Smooth muscle cell (in vitro differentiated cells): ENCODE measurements around the gene KRR1. TPM values are rescaled to one million over a fixed set of nuclear protein-coding genes. Genes with fewer than 3 reads are reported as not detected.

Experiments
- DNase-seq: peaks from one replicate; lab custom pipeline; 2025; ENCODE audit not compliant: unreplicated experiment; lab: John Stamatoyannopoulos, UW
- H2AFZ ChIP-seq: fragments of 200-600 bp; sonication (generic); 2 replicates; pipeline ENCODE4 v1.6.0; 2016; ENCODE audit warnings: antibody characterized with exemption, low read depth, mild to moderate bottlenecking
- H3F3A ChIP-seq: fragments of 200-600 bp; sonication (generic); 2 replicates; pipeline ENCODE4 v1.6.0; 2017; ENCODE audit warnings: antibody characterized with exemption, low read depth
- H3K27ac ChIP-seq: fragments of 200-600 bp; sonication (generic); 2 replicates; pipeline ENCODE4 v1.5.1; 2016; ENCODE audit warnings: low read depth, mild to moderate bottlenecking
- H3K27me3 ChIP-seq: fragments of 200-600 bp; sonication (generic); 2 replicates; pipeline ENCODE4 v1.6.1; 2016; ENCODE audit warnings: low read depth, mild to moderate bottlenecking
- H3K36me3 ChIP-seq: fragments of 200-600 bp; sonication (generic); 2 replicates; pipeline ENCODE4 v1.5.1; 2016; ENCODE audit warnings: low read depth
- H3K4me1 ChIP-seq: fragments of 200-600 bp; sonication (generic); 2 replicates; pipeline ENCODE4 v1.5.1; 2016; ENCODE audit warnings: low read depth
- H3K4me2 ChIP-seq: fragments of 200-600 bp; sonication (generic); 2 replicates; pipeline ENCODE4 v1.6.0; 2016; ENCODE audit warnings: mild to moderate bottlenecking
- H3K4me3 ChIP-seq: fragments of 200-600 bp; sonication (generic); 2 replicates; pipeline ENCODE4 v1.5.1; 2016; ENCODE audit warnings: mild to moderate bottlenecking
- H3K79me2 ChIP-seq: fragments of 200-600 bp; sonication (generic); 2 replicates; pipeline ENCODE4 v1.6.0; 2016; ENCODE audit warnings: low read depth, mild to moderate bottlenecking
- H3K9ac ChIP-seq: fragments of 200-600 bp; sonication (generic); 2 replicates; pipeline ENCODE4 v1.6.0; 2016; ENCODE audit warnings: low read depth
- H3K9me3 ChIP-seq: fragments of 200-600 bp; sonication (generic); replicated peaks from 2 replicates; pipeline ENCODE4 v1.5.1; 2016; ENCODE audit warnings: low read depth
- H4K20me1 ChIP-seq: fragments of 200-600 bp; sonication (generic); 2 replicates; pipeline ENCODE4 v1.6.0; 2016; ENCODE audit warnings: low read depth
- CTCF ChIP-seq: fragments of 200-600 bp; sonication (generic); IDR thresholded peaks from 2 replicates; pipeline ENCODE4 v1.5.1; 2017; ENCODE audit warnings: borderline replicate concordance, mild to moderate bottlenecking, antibody characterized with exemption; ENCODE audit not compliant: insufficient read depth, poor library complexity, severe bottlenecking
- WGBS: methylation state at CpG from one replicate; pipeline ENCODE4 v1.1.7; 2016; ENCODE audit warnings: low lambda C conversion rate; 5-methylcytosine and 5-hydroxymethylcytosine counted together
- polyA plus RNA-seq: library from polyadenylated mRNA; unstranded; fragments of >200 nt; fragmentation: Nextera tagmentation; extraction: Ambion mirVana; gene quantifications from 2 replicates; pipeline ENCODE4 v1.2.1, GENCODE V29; 2016
- total RNA-seq: library from RNA; depleted of rRNA; stranded (reverse); fragments of >200 nt; gene quantifications from 2 replicates; pipeline ENCODE4 v1.2.3, GENCODE V29; 2014

The KRR1 gene
- total and polyA plus RNA-seq, 2 experiments from 2014 or later, result 26.2 to 48.9 TPM

GRCh38 chr12:75548879-75549278 is 37.5 kb upstream of the KRR1 start:
- no peak overlapping the region for H3K9ac ChIP-seq
- no peaks in the 10 kb centered on the region for H4K20me1 ChIP-seq
- peaks cover 3% of the 10 kb centered on the region for H3F3A ChIP-seq
- no peak for DNase-seq
- peaks cover 7% of the 10 kb centered on the region for H3K4me1 ChIP-seq
- H2AFZ ChIP-seq, result no peak overlapping the region
- TF ChIP-seq CTCF, result no peak
- H3K27me3 ChIP-seq, result no peaks in the 10 kb centered on the region
- no peak overlapping the region for H3K4me3 ChIP-seq
- WGBS, result 85% methylated on average over 1 of the region's 1 CpG
- H3K79me2 ChIP-seq, result no peaks in the 10 kb centered on the region
- H3K9me3 ChIP-seq, result no peaks in the 10 kb centered on the region
- no peaks in the 10 kb centered on the region for H3K36me3 ChIP-seq
- H3K27ac ChIP-seq, result no peak overlapping the region
- no peak overlapping the region for H3K4me2 ChIP-seq

GRCh38 chr12:75545636-75546035 is 34.2 kb upstream of the KRR1 start:
- Histone ChIP-seq H3K27ac (no peak overlapping the region), H3K9me3 (no peaks in the 10 kb centered on the region), H3K79me2 (no peaks in the 10 kb centered on the region), H3K4me1 (no peaks in the 10 kb centered on the region), H3K36me3 (no peaks in the 10 kb centered on the region), H3K27me3 (no peaks in the 10 kb centered on the region), H3K4me3 (no peak overlapping the region), H3K4me2 (no peak overlapping the region), H3F3A (no peaks in the 10 kb centered on the region), H3K9ac (no peak overlapping the region), H4K20me1 (no peaks in the 10 kb centered on the region), H2AFZ (peak overlapping the region; percentile 10)
- 97% methylated on average over 1 of the region's 1 CpG for whole genome bisulfite sequencing
- no peak for TF ChIP-seq CTCF
- no peak for DNase-seq

GRCh38 chr12:75543529-75543928 is 32.1 kb upstream of the KRR1 start:
- WGBS, result 91% methylated on average over 1 of the region's 1 CpG
- H3K79me2 ChIP-seq, result no peaks in the 10 kb centered on the region
- no peak overlapping the region for H3K27ac ChIP-seq
- no peaks in the 10 kb centered on the region for H4K20me1 ChIP-seq
- no peaks in the 10 kb centered on the region for H3K9me3 ChIP-seq
- DNase-seq, result no peak
- no peaks in the 10 kb centered on the region for H3K36me3 ChIP-seq
- no peaks in the 10 kb centered on the region for H3K27me3 ChIP-seq
- H3F3A ChIP-seq, result no peaks in the 10 kb centered on the region
- H3K4me1 ChIP-seq, result no peaks in the 10 kb centered on the region
- H3K9ac ChIP-seq, result no peak overlapping the region
- no peak for TF ChIP-seq CTCF
- H2AFZ ChIP-seq, result no peak overlapping the region
- no peak overlapping the region for H3K4me2 ChIP-seq
- no peak overlapping the region for H3K4me3 ChIP-seq

GRCh38 chr12:75542942-75543341 is 31.5 kb upstream of the KRR1 start:
- H3K36me3 ChIP-seq, result no peaks in the 10 kb centered on the region
- H3K4me3 ChIP-seq, result no peak overlapping the region
- 26% methylated on average over 1 of the region's 1 CpG for WGBS
- no peaks in the 10 kb centered on the region for H3K79me2 ChIP-seq
- no peak for DNase-seq
- no peaks in the 10 kb centered on the region for H3F3A ChIP-seq
- H3K4me1 ChIP-seq, result no peaks in the 10 kb centered on the region
- no peak overlapping the region for H3K27ac ChIP-seq
- no peak for TF ChIP-seq CTCF
- no peaks in the 10 kb centered on the region for H3K9me3 ChIP-seq
- H2AFZ ChIP-seq, result no peak overlapping the region
- H3K4me2 ChIP-seq, result no peak overlapping the region
- H3K27me3 ChIP-seq, result no peaks in the 10 kb centered on the region
- no peak overlapping the region for H3K9ac ChIP-seq
- no peaks in the 10 kb centered on the region for H4K20me1 ChIP-seq
